ENCODE results near the gene ATXN2L. TPM values are rescaled to one million over a fixed set of nuclear protein-coding genes. Genes with fewer than 3 reads are reported as not detected.

Gene ATXN2L
- polyA plus RNA-seq, 1 of the 3 experiments (the other 2 are of a cell fraction): 39.2 TPM

DNA sequence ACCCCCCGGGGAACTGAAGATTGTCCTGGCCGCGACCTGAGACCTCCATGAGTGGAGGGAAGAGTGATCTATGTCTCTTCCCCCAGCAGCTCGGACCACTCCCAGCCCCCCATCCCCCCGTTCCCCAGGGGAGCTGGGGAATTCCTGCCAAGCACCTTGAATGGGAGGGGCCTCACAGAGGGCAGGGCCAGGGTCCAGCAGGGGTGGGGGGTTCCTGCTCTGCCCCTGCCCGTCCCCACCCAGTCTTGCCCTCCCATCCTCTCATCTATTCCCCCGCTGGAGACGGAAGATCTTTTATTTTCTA lies 13.9 kb downstream of the ATXN2L start (continued):
- TF ChIP-seq ELF1 (IDR thresholded peaks at IDR 0.05) (no peak), GABPA (IDR thresholded peaks at IDR 0.05; ENCODE audit: low read depth) (no peak), FOXJ3 (CRISPR knock-in tag; IDR thresholded peaks at IDR 0.05) (no peak)

DNA sequence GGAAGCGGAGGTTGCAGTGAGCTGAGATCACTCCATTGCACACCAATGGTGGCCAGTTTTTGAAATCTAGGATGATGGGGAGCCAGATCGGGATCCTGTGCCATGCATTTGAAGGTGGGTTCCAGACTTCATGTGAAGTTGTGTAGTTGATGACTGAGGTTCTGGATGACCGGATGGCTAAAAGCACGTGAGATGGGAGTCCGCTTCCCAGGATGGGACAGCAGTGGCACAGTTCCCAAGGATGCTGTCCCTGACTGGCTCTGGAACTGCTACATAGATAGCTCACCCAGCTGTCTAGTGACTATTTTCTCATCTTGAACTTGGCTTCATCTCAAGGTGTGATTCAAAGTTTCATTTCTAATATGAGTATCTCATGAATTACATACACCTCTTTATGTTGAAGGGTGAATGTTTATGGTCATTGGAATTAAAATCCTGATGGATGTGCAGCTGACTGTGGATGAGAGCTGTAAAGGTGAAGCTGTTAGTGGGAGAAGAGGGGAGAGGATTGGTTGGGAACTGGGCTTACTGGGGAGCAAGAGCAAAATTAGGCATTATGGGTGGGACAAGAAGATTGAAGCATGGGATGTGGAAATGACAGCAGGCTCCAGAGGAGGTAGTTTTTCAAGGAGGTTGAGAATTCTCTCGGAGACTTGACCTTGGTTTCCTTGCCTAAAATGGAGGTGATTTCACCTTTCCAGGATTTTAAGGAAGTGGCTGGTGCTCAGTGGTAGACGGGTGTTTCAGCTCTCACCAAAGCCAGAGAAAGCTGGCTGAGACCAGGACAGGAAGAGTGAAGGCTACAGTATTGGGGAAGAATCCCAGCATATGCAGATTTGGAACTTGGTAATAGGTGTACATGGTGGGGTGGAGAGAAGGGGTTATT lies 15.1 kb downstream of the ATXN2L start:
- CTCF ChIA-PET: interaction anchor here (1.4 kb wide), 1 partner anchor 107 kb away, joined by 5 read pairs; no protein-coding TSS in a partner anchor
- no peaks in the 10 kb centered on the region for H3K9me3 ChIP-seq

More for the DNA sequence above, 15.1 kb downstream of the ATXN2L start:
- no peak overlapping the region for H3K4me3 ChIP-seq (ENCODE audit: low read depth in 2 of 2, low read length in 1 of 2)
- H3K79me2 ChIP-seq (ENCODE audit: insufficient read depth): peaks cover 12% of the 10 kb centered on the region; the same call in 1 of the 2 replicates
- no peaks in the 10 kb centered on the region for H3K9me2 ChIP-seq
- 100% methylated on average over 7 of the region's 7 CpGs for WGBS (ENCODE audit: low lambda C conversion rate)
- no peaks in the 10 kb centered on the region for H3K27me3 ChIP-seq (ENCODE audit: insufficient read depth)
- no peak overlapping the region for H3K9ac ChIP-seq
- TF ChIP-seq NRF1 (IDR thresholded peaks at IDR 0.05; ENCODE audit: low read depth, low read length) (no peak), RXRA (IDR thresholded peaks at IDR 0.05; ENCODE audit: borderline replicate concordance, low read depth) (no peak), CHD2 (IDR thresholded peaks at IDR 0.05; ENCODE audit: low read length, partially characterized antibody) (no peak), SIN3A (IDR thresholded peaks at IDR 0.05; ENCODE audit: borderline replicate concordance, low read depth, low read length) (no peak), TAF1 (IDR thresholded peaks at IDR 0.05; ENCODE audit: borderline replicate concordance, low read depth, low read length) (no peak), TEAD4 (IDR thresholded peaks at IDR 0.05; ENCODE audit: borderline replicate concordance, insufficient read depth) (no peak), FOXM1 (IDR thresholded peaks at IDR 0.05; ENCODE audit: low read depth) (no peak), ELF1 (IDR thresholded peaks at IDR 0.05) (no peak), FOSL2 (IDR thresholded peaks at IDR 0.05; ENCODE audit: borderline replicate concordance, low read depth) (no peak), POLR2AphosphoS5 (IDR thresholded peaks at IDR 0.05; ENCODE audit: low read depth, low read length) (no peak; the same call in 1 of the 2 replicates)
- TF ChIP-seq, protein P1, sequence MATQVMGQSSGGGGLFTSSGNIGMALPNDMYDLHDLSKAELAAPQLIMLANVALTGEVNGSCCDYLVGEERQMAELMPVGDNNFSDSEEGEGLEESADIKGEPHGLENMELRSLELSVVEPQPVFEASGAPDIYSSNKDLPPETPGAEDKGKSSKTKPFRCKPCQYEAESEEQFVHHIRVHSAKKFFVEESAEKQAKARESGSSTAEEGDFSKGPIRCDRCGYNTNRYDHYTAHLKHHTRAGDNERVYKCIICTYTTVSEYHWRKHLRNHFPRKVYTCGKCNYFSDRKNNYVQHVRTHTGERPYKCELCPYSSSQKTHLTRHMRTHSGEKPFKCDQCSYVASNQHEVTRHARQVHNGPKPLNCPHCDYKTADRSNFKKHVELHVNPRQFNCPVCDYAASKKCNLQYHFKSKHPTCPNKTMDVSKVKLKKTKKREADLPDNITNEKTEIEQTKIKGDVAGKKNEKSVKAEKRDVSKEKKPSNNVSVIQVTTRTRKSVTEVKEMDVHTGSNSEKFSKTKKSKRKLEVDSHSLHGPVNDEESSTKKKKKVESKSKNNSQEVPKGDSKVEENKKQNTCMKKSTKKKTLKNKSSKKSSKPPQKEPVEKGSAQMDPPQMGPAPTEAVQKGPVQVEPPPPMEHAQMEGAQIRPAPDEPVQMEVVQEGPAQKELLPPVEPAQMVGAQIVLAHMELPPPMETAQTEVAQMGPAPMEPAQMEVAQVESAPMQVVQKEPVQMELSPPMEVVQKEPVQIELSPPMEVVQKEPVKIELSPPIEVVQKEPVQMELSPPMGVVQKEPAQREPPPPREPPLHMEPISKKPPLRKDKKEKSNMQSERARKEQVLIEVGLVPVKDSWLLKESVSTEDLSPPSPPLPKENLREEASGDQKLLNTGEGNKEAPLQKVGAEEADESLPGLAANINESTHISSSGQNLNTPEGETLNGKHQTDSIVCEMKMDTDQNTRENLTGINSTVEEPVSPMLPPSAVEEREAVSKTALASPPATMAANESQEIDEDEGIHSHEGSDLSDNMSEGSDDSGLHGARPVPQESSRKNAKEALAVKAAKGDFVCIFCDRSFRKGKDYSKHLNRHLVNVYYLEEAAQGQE (IDR thresholded peaks at IDR 0.05; ENCODE audit: low read depth, low read length): no peak
- TF ChIP-seq, protein P2, sequence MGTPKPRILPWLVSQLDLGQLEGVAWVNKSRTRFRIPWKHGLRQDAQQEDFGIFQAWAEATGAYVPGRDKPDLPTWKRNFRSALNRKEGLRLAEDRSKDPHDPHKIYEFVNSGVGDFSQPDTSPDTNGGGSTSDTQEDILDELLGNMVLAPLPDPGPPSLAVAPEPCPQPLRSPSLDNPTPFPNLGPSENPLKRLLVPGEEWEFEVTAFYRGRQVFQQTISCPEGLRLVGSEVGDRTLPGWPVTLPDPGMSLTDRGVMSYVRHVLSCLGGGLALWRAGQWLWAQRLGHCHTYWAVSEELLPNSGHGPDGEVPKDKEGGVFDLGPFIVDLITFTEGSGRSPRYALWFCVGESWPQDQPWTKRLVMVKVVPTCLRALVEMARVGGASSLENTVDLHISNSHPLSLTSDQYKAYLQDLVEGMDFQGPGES (IDR thresholded peaks at IDR 0.05; ENCODE audit: low read depth, low read length): no peak
- TF ChIP-seq, protein P3, sequence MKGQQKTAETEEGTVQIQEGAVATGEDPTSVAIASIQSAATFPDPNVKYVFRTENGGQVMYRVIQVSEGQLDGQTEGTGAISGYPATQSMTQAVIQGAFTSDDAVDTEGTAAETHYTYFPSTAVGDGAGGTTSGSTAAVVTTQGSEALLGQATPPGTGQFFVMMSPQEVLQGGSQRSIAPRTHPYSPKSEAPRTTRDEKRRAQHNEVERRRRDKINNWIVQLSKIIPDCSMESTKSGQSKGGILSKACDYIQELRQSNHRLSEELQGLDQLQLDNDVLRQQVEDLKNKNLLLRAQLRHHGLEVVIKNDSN (IDR thresholded peaks at IDR 0.05; ENCODE audit: borderline replicate concordance, low read depth): no peak
- TF ChIP-seq, protein P4, sequence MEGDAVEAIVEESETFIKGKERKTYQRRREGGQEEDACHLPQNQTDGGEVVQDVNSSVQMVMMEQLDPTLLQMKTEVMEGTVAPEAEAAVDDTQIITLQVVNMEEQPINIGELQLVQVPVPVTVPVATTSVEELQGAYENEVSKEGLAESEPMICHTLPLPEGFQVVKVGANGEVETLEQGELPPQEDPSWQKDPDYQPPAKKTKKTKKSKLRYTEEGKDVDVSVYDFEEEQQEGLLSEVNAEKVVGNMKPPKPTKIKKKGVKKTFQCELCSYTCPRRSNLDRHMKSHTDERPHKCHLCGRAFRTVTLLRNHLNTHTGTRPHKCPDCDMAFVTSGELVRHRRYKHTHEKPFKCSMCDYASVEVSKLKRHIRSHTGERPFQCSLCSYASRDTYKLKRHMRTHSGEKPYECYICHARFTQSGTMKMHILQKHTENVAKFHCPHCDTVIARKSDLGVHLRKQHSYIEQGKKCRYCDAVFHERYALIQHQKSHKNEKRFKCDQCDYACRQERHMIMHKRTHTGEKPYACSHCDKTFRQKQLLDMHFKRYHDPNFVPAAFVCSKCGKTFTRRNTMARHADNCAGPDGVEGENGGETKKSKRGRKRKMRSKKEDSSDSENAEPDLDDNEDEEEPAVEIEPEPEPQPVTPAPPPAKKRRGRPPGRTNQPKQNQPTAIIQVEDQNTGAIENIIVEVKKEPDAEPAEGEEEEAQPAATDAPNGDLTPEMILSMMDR (IDR thresholded peaks at IDR 0.05): no peak
- POLR2A ChIA-PET: interaction anchor here (1.4 to 2.7 kb wide), 3 partner anchors 8 to 15 kb away, joined by 5 to 9 read pairs (median 8); partner anchors contain the start of genes ATXN2L and TUFM
- no peak for DNase-seq
- no peaks in the 10 kb centered on the region for H4K20me1 ChIP-seq (ENCODE audit: insufficient read depth)
- no peaks in the 10 kb centered on the region for H3K4me1 ChIP-seq (ENCODE audit: control insufficient read depth in 1 of 2, insufficient read depth in 2 of 2, low read depth in 1 of 2, low read length in 1 of 2)
- no peak overlapping the region for H3K4me2 ChIP-seq
- H3K27ac ChIP-seq (ENCODE audit: low read depth in 2 of 2, low read length in 1 of 2): no peak overlapping the region
- peaks cover 24 to 45% of the 10 kb centered on the region in 2 experiments for H3K36me3 ChIP-seq (replicated peaks in 1 of 2; ENCODE audit: control insufficient read depth in 1 of 2, insufficient read depth in 2 of 2, low read length in 1 of 2)
- H3F3A ChIP-seq (replicated peaks; ENCODE audit: insufficient read depth): peaks cover 38% of the 10 kb centered on the region
- H2AFZ ChIP-seq (ENCODE audit: low read depth): no peak overlapping the region
